CD4-positive, CD25-positive, alpha-beta regulatory T cell (primary cell): ENCODE data around the gene CDH3. TPM values are rescaled to one million over a fixed set of nuclear protein-coding genes. Genes with fewer than 3 reads are reported as not detected.

Experiments
- ATAC-seq, 2 donors: fragments of 150-1000 bp; cut with Tn5 transposase; one replicate each; pipeline ENCODE4 v1.10.0; 2021; ENCODE audit warnings: low read depth in 2 of 2, moderate number of reproducible peaks in 2 of 2, moderate library complexity in 1 of 2
- DNase-seq, 3 donors: peaks; one replicate each; pipeline versions ENCODE4 v3.0.0 to v3.0.0-alpha.2; 2012 to 2022; ENCODE audit warnings: mixed read lengths in 1 of 3
- H3K27ac ChIP-seq: one replicate; pipeline ENCODE4 v1.7.0; 2013; ENCODE audit warnings: mild to moderate bottlenecking, low read length; ENCODE audit not compliant: insufficient read depth, poor library complexity, severe bottlenecking
- H3K27me3 ChIP-seq: one replicate; pipeline ENCODE4 v1.7.0; 2013; ENCODE audit warnings: low read length; ENCODE audit not compliant: control insufficient read depth, insufficient read depth
- H3K36me3 ChIP-seq: one replicate; pipeline ENCODE4 v1.7.0; 2013; ENCODE audit warnings: mild to moderate bottlenecking, low read length, moderate library complexity; ENCODE audit not compliant: control insufficient read depth, insufficient read depth
- H3K4me1 ChIP-seq: 2 replicates; pipeline ENCODE4 v1.7.0; 2013; ENCODE audit warnings: mild to moderate bottlenecking, low read length; ENCODE audit not compliant: insufficient read depth, control insufficient read depth, poor library complexity, severe bottlenecking
- H3K4me3 ChIP-seq: one replicate; pipeline ENCODE4 v1.7.0; 2013; ENCODE audit warnings: low read depth, mild to moderate bottlenecking, low read length, moderate library complexity
- H3K9me3 ChIP-seq, 2 experiments: 1 replicate in 1 of 2; 2 replicates in 1 of 2; pipeline ENCODE4 v1.7.0; 2013; ENCODE audit warnings: low read length in 2 of 2, mild to moderate bottlenecking in 1 of 2, moderate library complexity in 1 of 2; ENCODE audit not compliant: control insufficient read depth in 2 of 2
- H3K27ac Mint-ChIP-seq, 3 donors: one replicate each; pipeline ENCODE4 v1.8.0; 2020 to 2022; ENCODE audit warnings: mild to moderate bottlenecking in 3 of 3, mixed read lengths in 3 of 3, moderate library complexity in 2 of 3
- H3K27me3 Mint-ChIP-seq: one replicate; pipeline ENCODE4 v1.8.0; 2022; ENCODE audit warnings: mild to moderate bottlenecking, mixed read lengths
- H3K36me3 Mint-ChIP-seq: one replicate; pipeline ENCODE4 v1.8.0; 2020; ENCODE audit warnings: mixed read lengths
- H3K4me1 Mint-ChIP-seq, 4 donors: one replicate each; pipeline ENCODE4 v1.8.0; 2020 to 2022; ENCODE audit warnings: mixed read lengths in 4 of 4, mild to moderate bottlenecking in 1 of 4
- H3K4me3 Mint-ChIP-seq, 4 donors: one replicate each; pipeline ENCODE4 v1.8.0; 2020 to 2022; ENCODE audit warnings: mild to moderate bottlenecking in 4 of 4, mixed read lengths in 4 of 4, moderate library complexity in 3 of 4
- H3K9me3 Mint-ChIP-seq, 7 donors: one replicate each; pipeline ENCODE4 v1.8.0; 2020 to 2022; ENCODE audit warnings: mixed read lengths in 7 of 7, mild to moderate bottlenecking in 3 of 7, moderate library complexity in 2 of 7
- polyA plus RNA-seq, 4 donors: library from polyadenylated mRNA; unstranded; fragments of 300-500 nt; fragmentation: Illumina TruSeq; gene quantifications; one replicate each; pipeline ENCODE4 v1.2.3, GENCODE V29; 2021
- total RNA-seq: library from RNA; stranded (reverse); gene quantifications from one replicate; pipeline ENCODE4 v1.2.3, GENCODE V29; 2022

The CDH3 gene
- total and polyA plus RNA-seq, 5 donors from 2014 or later = 0.03 to 0.38 (median 0.20) TPM; not detected in 1

- Mint-ChIP-seq H3K9me3 (peaks cover 0 to 1% (median 0%) of the 10 kb centered on the region in 7 donors), H3K27ac (no peak overlapping the region), H3K4me3 (no peak overlapping the region), H3K27me3 (peaks cover 14% of the 10 kb centered on the region), H3K36me3 (no peaks in the 10 kb centered on the region), H3K4me1 (no peaks in the 10 kb centered on the region)
- Histone ChIP-seq H3K27ac (no peak overlapping the region), H3K27me3 (no peaks in the 10 kb centered on the region), H3K4me1 (no peaks in the 10 kb centered on the region), H3K9me3 (no peaks in the 10 kb centered on the region), H3K4me3 (no peak overlapping the region), H3K36me3 (no peaks in the 10 kb centered on the region)
- DNase-seq (no peak), ATAC-seq (no peak)
Observed at GRCh38 chr16:68662035-68662434, 16.9 kb downstream of the CDH3 start.

- H3K27ac ChIP-seq = no peak overlapping the region
- peaks cover 12% of the 10 kb centered on the region for H3K27me3 Mint-ChIP-seq
- peak overlapping the region in 1 of 3 donors; percentile 5 for H3K27ac Mint-ChIP-seq
- no peaks in the 10 kb centered on the region for H3K36me3 Mint-ChIP-seq
- H3K9me3 ChIP-seq = no peaks in the 10 kb centered on the region
- H3K4me3 Mint-ChIP-seq = no peak overlapping the region
- H3K4me1 Mint-ChIP-seq = peaks cover 0 to 9% (median 6%) of the 10 kb centered on the region in 4 donors
- H3K27me3 ChIP-seq = no peaks in the 10 kb centered on the region
- H3K4me1 ChIP-seq = no peaks in the 10 kb centered on the region
- H3K36me3 ChIP-seq = no peaks in the 10 kb centered on the region
- DNase-seq = no peak
- no peak overlapping the region for H3K4me3 ChIP-seq
- H3K9me3 Mint-ChIP-seq = peaks cover 0 to 1% (median 0%) of the 10 kb centered on the region in 7 donors
- ATAC-seq = no peak
Observed at GRCh38 chr16:68664297-68664696, 19.2 kb downstream of the CDH3 start.

GRCh38 chr16:68665501-68665900 lies 20.4 kb downstream of the CDH3 start:
- H3K36me3 ChIP-seq = no peaks in the 10 kb centered on the region
- Mint-ChIP-seq H3K4me1 (peaks cover 0 to 9% (median 6%) of the 10 kb centered on the region in 4 donors), H3K4me3 (no peak overlapping the region), H3K27ac (no peak overlapping the region), H3K9me3 (peaks cover 0 to 1% (median 0%) of the 10 kb centered on the region in 7 donors), H3K36me3 (no peaks in the 10 kb centered on the region), H3K27me3 (peaks cover 12% of the 10 kb centered on the region)
- no peaks in the 10 kb centered on the region for H3K4me1 ChIP-seq
- no peak overlapping the region for H3K4me3 ChIP-seq
- H3K27me3 ChIP-seq = no peaks in the 10 kb centered on the region
- no peak for ATAC-seq
- no peak for DNase-seq
- H3K9me3 ChIP-seq = no peaks in the 10 kb centered on the region
- H3K27ac ChIP-seq = no peak overlapping the region

GRCh38 chr16:68668266-68668665 lies 23.2 kb downstream of the CDH3 start:
- Mint-ChIP-seq H3K27ac (no peak overlapping the region), H3K27me3 (peaks cover 3% of the 10 kb centered on the region), H3K36me3 (peaks cover 3% of the 10 kb centered on the region), H3K4me3 (peak overlapping the region in 1 of 4 donors; percentile 50), H3K4me1 (peaks cover 0 to 9% (median 6%) of the 10 kb centered on the region in 4 donors), H3K9me3 (no peaks in the 10 kb centered on the region)
- no peaks in the 10 kb centered on the region for H3K9me3 ChIP-seq
- ATAC-seq = no peak
- H3K27ac ChIP-seq = no peak overlapping the region
- H3K4me3 ChIP-seq = peak overlapping the region; percentile 16
- no peaks in the 10 kb centered on the region for H3K36me3 ChIP-seq
- DNase-seq = peak in 1 of 3 donors; percentile 61
- H3K4me1 ChIP-seq = no peaks in the 10 kb centered on the region
- H3K27me3 ChIP-seq = no peaks in the 10 kb centered on the region

GRCh38 chr16:68676113-68676860 lies 31.2 kb downstream of the CDH3 start:
- H3K4me3 Mint-ChIP-seq = no peak overlapping the region

GRCh38 chr16:68681038-68681437 lies 35.9 kb downstream of the CDH3 start:
- Histone ChIP-seq H3K4me3 (no peak overlapping the region), H3K27ac (no peak overlapping the region), H3K27me3 (no peaks in the 10 kb centered on the region), H3K9me3 (no peaks in the 10 kb centered on the region), H3K36me3 (no peaks in the 10 kb centered on the region), H3K4me1 (no peaks in the 10 kb centered on the region)
- DNase-seq (no peak), ATAC-seq (no peak)
- no peaks in the 10 kb centered on the region for H3K36me3 Mint-ChIP-seq
- H3K27ac Mint-ChIP-seq = no peak overlapping the region
- no peaks in the 10 kb centered on the region for H3K9me3 Mint-ChIP-seq
- H3K4me3 Mint-ChIP-seq = no peak overlapping the region
- H3K4me1 Mint-ChIP-seq = no peaks in the 10 kb centered on the region
- peaks cover 9% of the 10 kb centered on the region for H3K27me3 Mint-ChIP-seq

More at GRCh38 chr16:68676113-68676860, 31.2 kb downstream of the CDH3 start:
- no peaks in the 10 kb centered on the region for H3K27me3 ChIP-seq
- no peaks in the 10 kb centered on the region for H3K9me3 ChIP-seq
- ATAC-seq (no peak), DNase-seq (no peak)
- Mint-ChIP-seq H3K4me1 (no peaks in the 10 kb centered on the region), H3K36me3 (peaks cover 4% of the 10 kb centered on the region), H3K27me3 (peaks cover 9% of the 10 kb centered on the region), H3K9me3 (no peaks in the 10 kb centered on the region), H3K27ac (peak overlapping the region in 1 of 3 donors; percentile 17)
- no peak overlapping the region for H3K4me3 ChIP-seq
- no peaks in the 10 kb centered on the region for H3K36me3 ChIP-seq
- H3K4me1 ChIP-seq = no peaks in the 10 kb centered on the region
- H3K27ac ChIP-seq = no peak overlapping the region

- Histone ChIP-seq H3K27me3 (no peaks in the 10 kb centered on the region), H3K4me3 (no peak overlapping the region), H3K27ac (no peak overlapping the region), H3K4me1 (no peaks in the 10 kb centered on the region), H3K9me3 (no peaks in the 10 kb centered on the region), H3K36me3 (no peaks in the 10 kb centered on the region)
- no peaks in the 10 kb centered on the region for H3K27me3 Mint-ChIP-seq
- no peak overlapping the region for H3K4me3 Mint-ChIP-seq
- H3K9me3 Mint-ChIP-seq = no peaks in the 10 kb centered on the region
- no peaks in the 10 kb centered on the region for H3K4me1 Mint-ChIP-seq
- H3K36me3 Mint-ChIP-seq = no peaks in the 10 kb centered on the region
- ATAC-seq (no peak), DNase-seq (no peak)
- H3K27ac Mint-ChIP-seq = no peak overlapping the region
Observed at GRCh38 chr16:68685685-68686478, 40.8 kb downstream of the CDH3 start.
